Keratinocyte (primary cell): ENCODE measurements around the gene DNMT3A. TPM values are rescaled to one million over a fixed set of nuclear protein-coding genes. Genes with fewer than 3 reads are reported as not detected.

Experiments used
- DNase-seq: peaks from one replicate; pipeline ENCODE4 v3.0.0-alpha.2; 2011; ENCODE audit warnings: low read depth, missing footprints, low spot score
- FAIRE-seq: peaks from 2 replicates; lab custom pipeline; 2011; peaks lifted over from hg19 to GRCh38; lab: Jason Lieb, UNC
- H2AFZ ChIP-seq: 2 replicates; pipeline ENCODE4 v1.6.0; 2012; ENCODE audit warnings: low read length, control low read depth, inconsistent platforms; ENCODE audit not compliant: control insufficient read depth
- H3K27ac ChIP-seq: 2 replicates; pipeline ENCODE4 v1.5.1; 2011; ENCODE audit warnings: low read length; ENCODE audit not compliant: control insufficient read depth, insufficient read depth
- H3K27me3 ChIP-seq: 3 replicates; pipeline ENCODE4 v1.6.0; 2011; ENCODE audit warnings: low read length; ENCODE audit not compliant: control insufficient read depth, insufficient read depth; ENCODE audit errors: extremely low read depth
- H3K36me3 ChIP-seq, 2 experiments: 2 replicates in 1 of 2; 3 replicates in 1 of 2; pipeline ENCODE4 v1.5.1; 2011; ENCODE audit warnings: low read length in 2 of 2, mild to moderate bottlenecking in 1 of 2; ENCODE audit not compliant: control insufficient read depth in 2 of 2, insufficient read depth in 2 of 2; ENCODE audit errors: extremely low read depth in 1 of 2
- H3K4me1 ChIP-seq: 3 replicates; pipeline ENCODE4 v1.5.1; 2011; ENCODE audit warnings: low read length; ENCODE audit not compliant: control insufficient read depth, insufficient read depth; ENCODE audit errors: extremely low read depth
- H3K4me2 ChIP-seq: 3 replicates; pipeline ENCODE4 v1.6.0; 2011; ENCODE audit warnings: low read depth, low read length; ENCODE audit not compliant: control insufficient read depth, insufficient read depth; ENCODE audit errors: extremely low read depth
- H3K4me3 ChIP-seq, 3 experiments: fragments of 200-600 bp in 1 of 3; sonication (generic) in 1 of 3; 2 replicates in 2 of 3; 3 replicates in 1 of 3; pipeline ENCODE4 v1.5.1; 2011 to 2016; ENCODE audit warnings: low read length in 3 of 3, mild to moderate bottlenecking in 3 of 3, control low read depth in 2 of 3, inconsistent platforms in 1 of 3, low read depth in 1 of 3, mixed read lengths in 1 of 3, mixed run types in 1 of 3, moderate library complexity in 1 of 3; ENCODE audit not compliant: control insufficient read depth in 2 of 3, insufficient read depth in 2 of 3; ENCODE audit errors: extremely low read depth in 1 of 3
- H3K79me2 ChIP-seq: 2 replicates; pipeline ENCODE4 v1.6.0; 2012; ENCODE audit warnings: low read length; ENCODE audit not compliant: control insufficient read depth, insufficient read depth
- H3K9ac ChIP-seq: 3 replicates; pipeline ENCODE4 v1.6.0; 2011; ENCODE audit warnings: low read length; ENCODE audit not compliant: control insufficient read depth, insufficient read depth; ENCODE audit errors: extremely low read depth
- H3K9me1 ChIP-seq: 3 replicates; pipeline ENCODE4 v1.6.0; 2011; ENCODE audit warnings: low read length; ENCODE audit not compliant: control insufficient read depth, insufficient read depth; ENCODE audit errors: extremely low read depth
- H3K9me3 ChIP-seq: 2 replicates; pipeline ENCODE4 v1.5.1; 2012; ENCODE audit warnings: low read depth, low read length; ENCODE audit not compliant: control insufficient read depth
- H4K20me1 ChIP-seq: 3 replicates; pipeline ENCODE4 v1.6.0; 2011; ENCODE audit warnings: low read length; ENCODE audit not compliant: control insufficient read depth, insufficient read depth; ENCODE audit errors: extremely low read depth
- EZH2 ChIP-seq: IDR thresholded peaks from one replicate; pipeline ENCODE4 v1.6.1; 2012; ENCODE audit warnings: inconsistent platforms, mild to moderate bottlenecking, low read length, moderate library complexity
- dilution Hi-C: fragments of 300-500 bp; cut with MboI; formaldehyde crosslinking; loops from one replicate; pipeline ENCODE4 v1.7.0; 2020; ENCODE audit warnings: low sequenced_read_pairs; ENCODE audit not compliant: extremely low pct_ligation_motif_present
- polyA plus RNA-seq, 5 experiments: library from polyadenylated mRNA; depleted of rRNA in 3 of 5; stranded (reverse) in 3 of 5; stranded (forward) in 1 of 5; unstranded in 1 of 5; fragments of >200 nt; gene quantifications; 1 replicate in 1 of 5; 2 replicates in 3 of 5; 3 replicates in 1 of 5; pipeline versions ENCODE4 v1.2.1 to v1.2.3, GENCODE V29; 2011 to 2012; ENCODE audit warnings: missing spikeins in 2 of 5, low read depth in 1 of 5, low replicate concordance in 1 of 5
- TF ChIP-seq, protein P1 (sequence below), 3 experiments: IDR thresholded peaks in 1 of 3; conservative IDR thresholded peaks in 1 of 3; optimal IDR thresholded peaks in 1 of 3; 2 replicates in 2 of 3; 3 replicates in 1 of 3; pipeline versions ENCODE3 to v1.5.1; 2011; ENCODE audit warnings: low read length in 3 of 3, mild to moderate bottlenecking in 3 of 3, moderate library complexity in 2 of 3, control low read depth in 1 of 3, inconsistent platforms in 1 of 3; ENCODE audit not compliant: insufficient read depth in 2 of 3; ENCODE audit errors: extremely low read depth in 1 of 3

The DNMT3A gene
- polyA plus RNA-seq, 1 donor (not counting 4 experiments of a cell fraction or from before 2014, with no cell fraction given) = 1.5 TPM

DNA sequence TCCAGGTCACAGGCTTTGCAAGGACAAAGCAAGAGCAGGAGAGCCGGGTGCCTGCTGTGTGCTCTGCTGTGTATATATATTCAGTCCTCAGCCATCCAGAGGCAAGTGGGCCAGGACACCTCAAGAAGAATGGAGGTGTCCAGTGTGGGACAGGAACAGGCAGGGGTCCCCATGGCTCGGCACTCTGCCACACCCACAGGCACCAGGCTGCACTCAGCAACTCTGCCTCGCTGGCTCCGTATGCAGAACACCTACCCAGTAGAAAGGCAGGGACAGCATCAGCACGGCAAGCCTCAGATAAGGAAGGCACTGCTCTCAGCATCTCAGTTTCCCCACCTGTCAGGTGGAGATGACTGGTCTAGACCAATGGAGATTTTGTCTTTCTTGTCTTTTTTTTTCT is 57.8 kb downstream of the DNMT3A start:
- Histone ChIP-seq H3K27me3 (no peaks in the 10 kb centered on the region), H3K4me2 (no peak overlapping the region), H3K27ac (no peak overlapping the region), H4K20me1 (no peaks in the 10 kb centered on the region), H3K4me3 (no peak overlapping the region), H3K9me3 (no peaks in the 10 kb centered on the region), H3K9ac (no peak overlapping the region), H3K79me2 (no peaks in the 10 kb centered on the region), H3K4me1 (peaks cover 7% of the 10 kb centered on the region), H3K36me3 (no peaks in the 10 kb centered on the region), H3K9me1 (no peaks in the 10 kb centered on the region), H2AFZ (no peak overlapping the region)
- TF ChIP-seq EZH2 = no peak
- TF ChIP-seq, protein P1, sequence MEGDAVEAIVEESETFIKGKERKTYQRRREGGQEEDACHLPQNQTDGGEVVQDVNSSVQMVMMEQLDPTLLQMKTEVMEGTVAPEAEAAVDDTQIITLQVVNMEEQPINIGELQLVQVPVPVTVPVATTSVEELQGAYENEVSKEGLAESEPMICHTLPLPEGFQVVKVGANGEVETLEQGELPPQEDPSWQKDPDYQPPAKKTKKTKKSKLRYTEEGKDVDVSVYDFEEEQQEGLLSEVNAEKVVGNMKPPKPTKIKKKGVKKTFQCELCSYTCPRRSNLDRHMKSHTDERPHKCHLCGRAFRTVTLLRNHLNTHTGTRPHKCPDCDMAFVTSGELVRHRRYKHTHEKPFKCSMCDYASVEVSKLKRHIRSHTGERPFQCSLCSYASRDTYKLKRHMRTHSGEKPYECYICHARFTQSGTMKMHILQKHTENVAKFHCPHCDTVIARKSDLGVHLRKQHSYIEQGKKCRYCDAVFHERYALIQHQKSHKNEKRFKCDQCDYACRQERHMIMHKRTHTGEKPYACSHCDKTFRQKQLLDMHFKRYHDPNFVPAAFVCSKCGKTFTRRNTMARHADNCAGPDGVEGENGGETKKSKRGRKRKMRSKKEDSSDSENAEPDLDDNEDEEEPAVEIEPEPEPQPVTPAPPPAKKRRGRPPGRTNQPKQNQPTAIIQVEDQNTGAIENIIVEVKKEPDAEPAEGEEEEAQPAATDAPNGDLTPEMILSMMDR (optimal IDR thresholded peaks at IDR 0.05 in 1 of 3, IDR thresholded peaks at IDR 0.05 in 1 of 3, conservative IDR thresholded peaks at IDR 0.05 in 1 of 3; ENCODE audit: extremely low read depth in 1 of 3, insufficient read depth in 2 of 3, low read length in 3 of 3) = no peak
- DNase-seq (no peak), FAIRE-seq (no peak)
- dilution Hi-C loops = no loop called here

DNA sequence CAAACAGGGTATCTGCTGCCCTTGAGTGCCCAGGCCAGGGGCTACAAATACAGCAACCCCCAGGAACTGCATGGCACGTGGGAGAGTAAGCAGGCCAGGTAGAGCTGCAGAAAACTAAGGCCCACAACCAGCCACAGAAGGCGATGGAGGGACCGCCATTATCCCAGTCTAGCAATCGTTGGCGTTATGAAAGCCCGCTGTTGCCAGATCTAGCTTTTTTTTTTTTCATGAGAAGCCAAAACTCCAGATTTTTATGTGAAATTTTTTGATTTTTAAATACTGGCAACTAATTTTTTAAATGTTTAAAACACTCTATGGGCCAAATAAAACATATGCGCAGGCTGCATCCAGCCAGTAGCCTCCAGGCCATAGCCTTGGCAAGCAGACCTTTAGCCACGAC is 59.8 kb downstream of the DNMT3A start:
- Histone ChIP-seq H3K79me2 (no peaks in the 10 kb centered on the region), H2AFZ (no peak overlapping the region), H3K27ac (no peak overlapping the region), H3K4me2 (no peak overlapping the region), H3K9me1 (peaks cover 3% of the 10 kb centered on the region), H4K20me1 (no peaks in the 10 kb centered on the region), H3K9ac (no peak overlapping the region), H3K4me3 (no peak overlapping the region), H3K9me3 (no peaks in the 10 kb centered on the region), H3K36me3 (no peaks in the 10 kb centered on the region), H3K27me3 (no peaks in the 10 kb centered on the region), H3K4me1 (peaks cover 12% of the 10 kb centered on the region)
- dilution Hi-C loops = no loop called here
- no peak for FAIRE-seq
- no peak for DNase-seq
- TF ChIP-seq EZH2 = no peak
- TF ChIP-seq, protein P1 (optimal IDR thresholded peaks at IDR 0.05 in 1 of 3, IDR thresholded peaks at IDR 0.05 in 1 of 3, conservative IDR thresholded peaks at IDR 0.05 in 1 of 3; ENCODE audit: extremely low read depth in 1 of 3, insufficient read depth in 2 of 3, low read length in 3 of 3) = no peak
